Measurements from ENCODE around the gene SLC9A3.

DNA sequence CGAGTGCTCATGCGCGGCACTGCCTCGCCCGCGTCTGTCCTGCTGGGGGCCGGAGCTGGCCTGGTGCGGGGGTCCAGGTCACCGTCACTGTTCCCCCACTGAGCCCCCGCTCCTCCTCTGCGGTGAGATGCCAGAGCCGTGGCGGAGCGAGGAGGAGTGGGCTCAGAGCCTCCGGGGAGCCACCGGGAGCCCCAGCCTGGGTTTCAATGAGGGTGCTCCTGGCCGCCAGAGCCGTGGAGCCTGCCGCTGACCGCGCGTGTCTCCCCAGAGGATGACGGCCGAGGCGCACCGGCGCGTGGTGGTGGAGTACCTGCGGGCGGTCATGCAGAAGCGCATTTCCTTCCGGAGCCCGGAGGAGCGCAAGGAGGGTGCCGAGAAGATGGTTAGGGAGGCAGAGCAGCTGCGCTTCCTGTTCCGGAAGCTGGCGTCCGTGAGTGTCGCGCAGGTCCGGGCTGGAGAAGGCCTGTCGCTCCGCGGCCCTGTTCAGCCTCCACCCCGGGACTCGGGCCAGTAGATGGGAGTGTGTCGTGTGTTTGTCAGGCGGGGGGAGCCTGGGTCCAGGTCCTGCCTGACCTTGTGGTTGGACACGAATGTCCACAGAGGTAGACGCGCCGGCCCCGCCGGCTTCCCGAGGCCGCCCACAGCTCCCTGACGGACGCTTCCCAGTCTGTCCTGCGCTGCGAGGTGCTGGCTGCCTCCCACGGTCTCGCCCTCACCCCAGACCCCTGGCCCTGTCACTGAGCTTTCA, 59.2 kb downstream of the SLC9A3 start:
- TF ChIP-seq POLR2AphosphoS5 (IDR thresholded peaks at IDR 0.05): no peak
- TF ChIP-seq, protein P1, sequence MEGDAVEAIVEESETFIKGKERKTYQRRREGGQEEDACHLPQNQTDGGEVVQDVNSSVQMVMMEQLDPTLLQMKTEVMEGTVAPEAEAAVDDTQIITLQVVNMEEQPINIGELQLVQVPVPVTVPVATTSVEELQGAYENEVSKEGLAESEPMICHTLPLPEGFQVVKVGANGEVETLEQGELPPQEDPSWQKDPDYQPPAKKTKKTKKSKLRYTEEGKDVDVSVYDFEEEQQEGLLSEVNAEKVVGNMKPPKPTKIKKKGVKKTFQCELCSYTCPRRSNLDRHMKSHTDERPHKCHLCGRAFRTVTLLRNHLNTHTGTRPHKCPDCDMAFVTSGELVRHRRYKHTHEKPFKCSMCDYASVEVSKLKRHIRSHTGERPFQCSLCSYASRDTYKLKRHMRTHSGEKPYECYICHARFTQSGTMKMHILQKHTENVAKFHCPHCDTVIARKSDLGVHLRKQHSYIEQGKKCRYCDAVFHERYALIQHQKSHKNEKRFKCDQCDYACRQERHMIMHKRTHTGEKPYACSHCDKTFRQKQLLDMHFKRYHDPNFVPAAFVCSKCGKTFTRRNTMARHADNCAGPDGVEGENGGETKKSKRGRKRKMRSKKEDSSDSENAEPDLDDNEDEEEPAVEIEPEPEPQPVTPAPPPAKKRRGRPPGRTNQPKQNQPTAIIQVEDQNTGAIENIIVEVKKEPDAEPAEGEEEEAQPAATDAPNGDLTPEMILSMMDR (IDR thresholded peaks at IDR 0.05): no peak

All from transverse colon (tissue), 4 donors.